ENCODE measurements around the gene FANCC. TPM values are rescaled to one million over a fixed set of nuclear protein-coding genes. Genes with fewer than 3 reads are reported as not detected.

FANCC gene
- total and polyA plus RNA-seq, 2 of the 4 experiments (the other 2 are of a cell fraction): 4.7 to 6.3 TPM

GRCh38 chr9:95224376-95225019 is 93.0 kb downstream of the FANCC start:
- no TSS peak for BruUV-seq (replicated peaks)

More at GRCh38 chr9:95224376-95225019, 93.0 kb downstream of the FANCC start:
- in situ Hi-C loops (cut with MboI; ENCODE audit: low sequenced_read_pairs) (no loop called here), dilution Hi-C loops (cut with HindIII; ENCODE audit: low sequenced_read_pairs, unreplicated experiment) (no loop called here), intact Hi-C loops (cut with micrococcal nuclease) (no loop called here)
- Histone ChIP-seq H3K4ac (ENCODE audit: low read depth, low read length) (no peak overlapping the region), H4K5ac (ENCODE audit: low read depth, low read length) (no peak overlapping the region), H2BK20ac (ENCODE audit: low read depth, low read length) (no peak overlapping the region), H3K9me1 (ENCODE audit: insufficient read depth, low read length) (no peaks in the 10 kb centered on the region; the same call in 1 of the 2 replicates), H2AK9ac (replicated peaks; ENCODE audit: low read depth, low read length, poor library complexity) (no peak overlapping the region), H3K4me3 (ENCODE audit: insufficient read depth, low read depth, low read length) (no peak overlapping the region), H3K4me1 (ENCODE audit: control insufficient read depth, insufficient read depth, low read length) (peaks cover 2% of the 10 kb centered on the region; the same call in 1 of the 2 replicates), H3K4me2 (ENCODE audit: low read depth, low read length) (no peak overlapping the region), H3K56ac (ENCODE audit: extremely low read depth, insufficient read depth, low read length) (no peak overlapping the region), H4K8ac (ENCODE audit: low read depth in 2 of 2, low read length in 2 of 2) (no peak overlapping the region), H2AK5ac (ENCODE audit: low read depth, low read length) (no peak overlapping the region), H4K20me1 (ENCODE audit: insufficient read depth, low read length) (no peaks in the 10 kb centered on the region), H2AFZ (replicated peaks; ENCODE audit: low read length, poor library complexity) (no peak overlapping the region), H2BK5ac (ENCODE audit: low read depth, low read length, poor library complexity, severe bottlenecking) (no peak overlapping the region), H3K18ac (ENCODE audit: low read depth, low read length) (no peak overlapping the region), H3K79me1 (ENCODE audit: low read depth in 1 of 2, low read length in 2 of 2) (no peaks in the 10 kb centered on the region), H2BK15ac (ENCODE audit: low read depth, low read length) (no peak overlapping the region), H3K9ac (ENCODE audit: low read depth, low read length) (no peak overlapping the region), H3K27me3 (ENCODE audit: control insufficient read depth, insufficient read depth, low read length) (no peaks in the 10 kb centered on the region), H4K91ac (ENCODE audit: insufficient read depth, low read depth, low read length) (no peak overlapping the region), H3K27ac (ENCODE audit: insufficient read depth, low read length) (no peak overlapping the region), H3K9me3 (ENCODE audit: control insufficient read depth, insufficient read depth, low read length) (no peaks in the 10 kb centered on the region), H3K23ac (ENCODE audit: low read depth, low read length) (no peak overlapping the region), H3K36me3 (ENCODE audit: control insufficient read depth, insufficient read depth, low read length) (no peaks in the 10 kb centered on the region), H2BK120ac (ENCODE audit: low read depth, low read length) (no peak overlapping the region), H3K14ac (replicated peaks; ENCODE audit: low read depth, low read length) (no peak overlapping the region)
- POLR2A ChIA-PET (ENCODE audit: unreplicated experiment): no interaction called here
- no peak for TF ChIP-seq MAZ (IDR thresholded peaks at IDR 0.05; ENCODE audit: borderline replicate concordance, low read depth, low read length)
- TF ChIP-seq USF2 (IDR thresholded peaks at IDR 0.05; ENCODE audit: low read depth, low read length): no peak
- peak; percentile 56 for TF ChIP-seq CEBPB (IDR thresholded peaks at IDR 0.05; ENCODE audit: low read depth, low read length)
- no peak for TF ChIP-seq CHD1 (IDR thresholded peaks at IDR 0.05; ENCODE audit: low read depth, low read length)
- TF ChIP-seq SMC3 (IDR thresholded peaks at IDR 0.05; ENCODE audit: low read depth, low read length): no peak
- TF ChIP-seq CTCF (conservative IDR thresholded peaks at IDR 0.05; ENCODE audit: low read depth, low read length): no peak
- no peak for TF ChIP-seq ELK1 (IDR thresholded peaks at IDR 0.05; ENCODE audit: borderline replicate concordance, low read depth, low read length)
- TF ChIP-seq RFX5 (IDR thresholded peaks at IDR 0.05; ENCODE audit: low read depth, low read length): no peak
- no peak for ATAC-seq (ENCODE audit: low read depth)
- CTCF ChIA-PET: interaction anchor here (0.5 kb wide), 1 partner anchor 41 kb away, joined by 3 read pairs; no protein-coding TSS in a partner anchor
- WGBS, 2 experiments (ENCODE audit: extremely low coverage in 2 of 2, insufficient read length in 1 of 2): no CpG with 5 or more reads among the region's 3 CpGs
- DNase-seq: peak; percentile 15

All from IMR-90 (cell line).